GM19463 (cell line): ENCODE data around the gene GPR183.

Experiments
- ATAC-seq: cut with Tn5 transposase; IDR thresholded peaks from one replicate; pipeline ENCODE4 v1.9.1; 2021; ENCODE audit warnings: mild to moderate bottlenecking, moderate library complexity; ENCODE audit not compliant: unreplicated experiment

GPR183 gene

GRCh38 chr13:99272481-99272880 lies 34.7 kb downstream of the GPR183 start:
- no peak for ATAC-seq

DNA sequence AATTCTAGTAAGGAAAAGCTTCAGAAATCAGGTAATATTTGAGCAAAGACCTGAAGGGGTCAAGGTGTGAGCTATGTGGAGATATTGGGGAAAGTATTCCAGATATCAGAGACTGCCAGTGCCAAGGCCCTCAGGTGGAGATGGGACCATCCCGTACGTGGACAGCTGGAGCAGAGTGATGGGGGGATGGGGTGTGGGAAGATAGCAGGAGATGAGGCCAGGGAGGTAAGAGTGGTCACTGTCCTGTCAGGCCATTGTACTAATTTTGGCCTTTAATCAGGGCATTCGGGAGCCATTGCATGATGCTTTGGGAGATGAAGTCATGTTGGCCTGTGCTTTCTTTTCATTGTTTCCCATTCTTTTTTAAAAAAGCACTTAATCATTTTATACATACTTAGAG lies 36.0 kb downstream of the GPR183 start:
- no peak for ATAC-seq

DNA sequence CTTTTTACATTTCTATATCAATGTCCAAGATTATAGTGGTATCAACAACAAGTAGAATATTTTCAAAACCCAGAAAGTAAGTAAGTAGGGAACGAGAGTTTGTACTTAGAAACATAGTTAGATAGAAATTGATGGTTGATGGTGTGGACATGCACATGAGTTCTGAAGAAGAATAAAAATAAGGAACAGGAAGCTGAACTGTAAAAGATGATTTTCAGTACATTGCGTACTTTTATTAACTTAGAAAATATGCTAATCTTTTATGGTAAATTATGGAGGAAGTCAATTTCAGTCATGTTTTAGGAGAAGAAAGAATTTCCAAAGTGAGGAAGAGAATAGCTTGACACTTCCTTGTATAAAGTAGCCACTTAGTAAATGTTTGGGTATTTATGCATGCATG lies 36.7 kb downstream of the GPR183 start:
- ATAC-seq, result no peak

DNA sequence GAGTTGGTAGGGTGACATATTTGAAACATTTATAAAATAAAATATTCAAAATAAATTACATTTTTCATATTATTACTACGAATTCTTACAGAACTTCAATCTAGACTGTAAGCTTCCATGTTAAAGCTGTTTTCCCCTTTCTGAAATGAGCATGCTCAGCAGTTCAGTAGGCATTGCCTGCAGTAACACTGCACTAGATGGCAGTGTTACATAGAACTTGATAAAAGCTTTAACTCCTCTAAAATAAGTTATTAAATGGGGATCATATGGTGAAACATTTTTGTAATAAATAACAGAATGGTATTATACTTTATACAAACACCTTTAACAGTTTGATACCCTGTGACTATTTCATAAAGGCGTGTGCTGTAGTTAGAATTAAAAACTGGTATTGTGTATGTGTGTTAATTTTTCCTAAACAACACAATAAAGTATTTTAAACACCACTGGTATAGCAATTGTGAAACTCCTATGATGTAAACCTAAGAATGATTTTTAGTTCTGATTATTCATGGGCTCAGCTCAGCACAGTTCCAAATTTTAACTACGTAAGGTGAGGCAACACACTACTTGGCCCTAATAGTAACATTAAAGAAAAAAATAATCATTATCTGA lies 37.5 kb downstream of the GPR183 start:
- ATAC-seq, result peak; percentile 80

DNA sequence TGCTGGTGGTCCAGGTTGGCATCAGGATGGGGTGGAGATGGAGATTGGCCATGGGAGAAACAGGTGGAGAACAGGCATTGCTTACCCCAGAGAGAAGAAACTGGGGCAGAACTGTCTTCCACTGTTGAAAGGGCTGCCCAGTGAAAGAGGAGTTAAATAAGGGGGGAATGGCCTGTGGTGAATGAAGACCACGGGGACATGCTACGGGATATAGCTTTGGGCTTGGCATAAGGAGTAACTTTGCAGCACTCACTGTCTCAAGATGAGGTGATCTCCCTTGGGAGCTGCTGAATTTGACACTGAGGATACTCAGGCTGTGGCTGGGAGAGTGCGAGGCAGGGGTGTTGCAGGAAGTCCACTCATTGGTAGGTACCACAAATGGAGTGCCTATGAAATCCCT lies 38.4 kb downstream of the GPR183 start:
- ATAC-seq, result no peak

DNA sequence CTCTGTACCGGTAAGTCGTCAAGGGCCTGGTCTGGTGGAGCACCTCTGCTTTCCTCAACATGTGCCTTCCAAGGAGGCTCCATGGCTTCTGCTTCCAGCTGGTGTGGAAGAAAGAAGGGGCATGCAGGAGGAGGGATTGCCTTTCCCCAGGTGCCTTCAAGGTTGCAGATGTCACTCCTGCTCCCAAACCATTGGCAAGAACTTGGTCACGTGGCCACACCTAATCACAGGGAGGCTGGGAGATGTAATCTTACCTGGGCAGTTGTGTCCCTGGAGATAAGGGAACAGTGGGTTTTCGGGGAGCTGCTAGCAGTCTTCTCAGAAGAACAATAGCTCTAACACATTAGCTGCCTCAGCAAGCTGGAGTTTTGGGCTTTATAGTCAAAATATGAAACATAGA lies 39.3 kb downstream of the GPR183 start:
- no peak for ATAC-seq

DNA sequence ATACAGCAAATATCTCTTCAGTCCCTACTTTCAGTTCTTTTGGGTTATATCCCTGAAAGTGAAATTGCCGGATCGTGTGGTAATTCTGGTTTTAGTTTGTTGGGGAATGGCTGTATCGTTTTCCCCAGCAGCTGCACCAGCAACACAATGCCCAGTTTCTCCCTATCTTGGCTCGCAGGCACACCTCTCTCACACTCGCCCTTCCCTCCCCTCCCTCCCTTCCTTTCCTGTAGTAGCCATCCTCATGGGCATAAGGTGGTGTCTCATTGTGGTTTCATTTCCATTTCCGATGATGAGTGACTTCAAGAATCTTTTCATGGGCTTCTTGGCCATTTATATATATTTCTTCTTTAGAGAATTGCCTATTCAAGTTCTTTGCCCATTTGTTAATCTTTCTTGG lies 40.4 kb downstream of the GPR183 start:
- ATAC-seq, result no peak

DNA sequence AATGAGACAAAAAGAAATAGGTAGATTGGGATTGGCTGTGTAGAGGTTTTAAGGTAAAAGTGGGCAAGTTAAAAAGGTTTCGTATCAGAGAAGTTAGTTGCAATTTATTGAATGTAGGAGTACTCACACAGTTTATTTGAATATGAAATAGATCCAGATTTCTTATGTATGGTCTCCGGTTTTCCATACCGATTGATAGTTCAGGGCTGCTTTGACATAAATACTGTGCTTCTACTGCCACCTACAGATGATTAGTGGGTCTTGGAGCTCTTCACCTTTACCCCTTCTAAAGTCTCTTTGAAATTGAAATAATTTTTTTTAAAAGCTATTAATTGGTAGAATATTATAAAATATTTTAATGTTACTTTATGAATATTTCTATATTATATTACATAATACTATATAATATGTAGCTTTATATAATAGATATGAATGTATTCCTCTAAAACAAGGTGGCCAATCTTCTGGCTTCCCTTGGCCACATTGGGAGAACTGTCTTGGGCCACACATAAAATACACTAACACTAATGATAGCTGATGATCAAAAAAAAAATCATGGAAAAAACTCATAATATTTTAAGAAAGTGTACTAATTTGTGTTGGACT lies 41.3 kb downstream of the GPR183 start:
- no peak for ATAC-seq

DNA sequence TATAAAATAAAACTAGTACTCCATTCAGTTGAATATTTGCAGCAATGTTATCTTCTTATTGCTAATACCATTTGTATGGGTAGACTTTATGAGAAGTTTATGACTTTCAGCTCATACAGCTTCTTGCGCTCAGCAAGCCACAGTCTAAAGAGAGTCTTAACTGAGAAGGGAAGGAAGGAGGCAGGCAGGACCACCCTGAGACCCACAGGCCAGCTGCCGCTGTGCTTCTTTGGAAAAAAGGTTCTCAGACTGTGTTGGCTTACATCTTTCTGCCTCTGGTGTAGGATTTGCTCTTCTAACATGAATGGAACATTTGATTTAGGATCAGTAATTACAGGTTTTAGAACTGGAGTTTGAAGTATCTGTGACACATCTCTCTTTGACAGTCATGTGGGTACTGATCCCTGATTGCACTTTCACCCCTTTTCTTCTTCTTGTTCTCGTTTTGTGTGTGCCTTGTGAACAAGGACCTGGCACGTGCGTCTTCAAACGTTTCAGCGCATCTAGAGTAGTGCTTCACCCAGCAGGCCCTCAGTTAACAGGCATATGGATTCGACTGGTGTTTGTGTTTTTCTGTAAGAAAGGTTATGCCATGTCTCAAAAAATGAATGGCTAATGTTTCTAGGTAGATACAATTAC lies 41.9 kb downstream of the GPR183 start:
- ATAC-seq, result no peak

GRCh38 chr13:99264051-99264450 lies 43.1 kb downstream of the GPR183 start:
- no peak for ATAC-seq

- ATAC-seq, result no peak
Measured at GRCh38 chr13:99263126-99263785, 43.9 kb downstream of the GPR183 start.

DNA sequence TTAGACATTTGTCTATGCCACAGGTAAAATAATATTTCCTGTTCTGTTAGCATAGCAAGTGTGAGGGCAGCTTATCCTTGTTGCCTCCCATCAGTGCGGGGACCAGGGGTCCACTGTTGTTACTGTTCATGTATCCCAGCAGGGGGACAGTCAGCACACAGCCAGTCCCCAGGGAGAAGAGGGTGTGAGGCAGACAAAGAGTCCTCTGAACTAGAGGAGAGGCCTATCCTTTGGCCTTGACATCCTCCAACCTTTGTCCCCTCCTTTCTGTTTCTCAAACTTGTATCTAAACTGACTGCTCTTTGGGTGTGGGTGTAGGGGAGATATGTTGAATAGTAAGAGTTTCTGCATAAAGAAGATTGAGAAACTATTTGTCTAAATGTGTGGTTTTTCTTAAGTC lies 46.1 kb downstream of the GPR183 start:
- no peak for ATAC-seq

DNA sequence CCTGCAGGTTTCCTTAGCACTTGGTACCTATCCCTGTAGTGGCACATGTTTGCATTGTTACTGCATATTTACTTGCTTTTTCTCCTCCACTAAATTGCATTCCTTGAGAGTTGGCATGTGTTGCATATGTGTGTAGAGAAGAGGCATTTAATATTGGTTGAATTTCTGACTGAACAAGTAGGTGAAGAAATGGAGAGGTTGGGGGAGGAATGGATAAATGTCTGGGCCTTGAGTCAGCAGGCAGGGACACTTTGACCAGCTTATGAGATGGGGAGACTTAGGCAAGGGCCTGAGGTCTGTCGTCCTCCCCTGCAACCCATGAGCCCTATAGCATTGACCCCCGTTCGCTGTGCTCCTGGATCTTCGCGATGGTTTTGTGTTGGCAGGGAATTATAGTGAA lies 47.0 kb downstream of the GPR183 start:
- no peak for ATAC-seq

GRCh38 chr13:99258946-99259345 lies 48.3 kb downstream of the GPR183 start:
- peak; percentile 63 for ATAC-seq

- peak; percentile 87 for ATAC-seq
Measured at GRCh38 chr13:99258210-99258860, 48.9 kb downstream of the GPR183 start, which contains the start of gene GPR18. Gene GPR18, minus strand, starts transcription at chr13:99258379. Its CDS starts 2,507 bp downstream, at chr13:99255872.

DNA sequence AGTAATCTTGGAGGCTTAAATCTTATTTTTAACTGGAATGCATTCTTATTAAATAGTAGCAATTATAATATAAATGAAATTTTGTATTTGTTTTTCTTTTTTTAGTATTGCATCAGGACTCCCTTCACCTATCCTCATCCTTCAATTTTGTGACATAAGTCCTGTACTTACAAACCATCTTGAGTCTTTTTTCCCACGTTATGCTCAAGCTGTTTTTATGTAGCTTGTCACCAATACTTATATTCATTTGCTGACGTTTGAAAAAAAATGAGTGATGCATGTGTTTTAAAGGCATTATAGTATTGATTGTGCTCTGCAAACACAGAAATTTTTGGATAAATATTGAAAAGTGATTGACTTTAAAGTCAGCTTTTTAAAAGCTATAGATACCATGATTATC lies 49.9 kb downstream of the GPR183 start:
- ATAC-seq, result no peak

- no peak for ATAC-seq
Measured at GRCh38 chr13:99256709-99257108, 50.5 kb downstream of the GPR183 start.

GRCh38 chr13:99256283-99256682 lies 50.9 kb downstream of the GPR183 start:
- no peak for ATAC-seq

DNA sequence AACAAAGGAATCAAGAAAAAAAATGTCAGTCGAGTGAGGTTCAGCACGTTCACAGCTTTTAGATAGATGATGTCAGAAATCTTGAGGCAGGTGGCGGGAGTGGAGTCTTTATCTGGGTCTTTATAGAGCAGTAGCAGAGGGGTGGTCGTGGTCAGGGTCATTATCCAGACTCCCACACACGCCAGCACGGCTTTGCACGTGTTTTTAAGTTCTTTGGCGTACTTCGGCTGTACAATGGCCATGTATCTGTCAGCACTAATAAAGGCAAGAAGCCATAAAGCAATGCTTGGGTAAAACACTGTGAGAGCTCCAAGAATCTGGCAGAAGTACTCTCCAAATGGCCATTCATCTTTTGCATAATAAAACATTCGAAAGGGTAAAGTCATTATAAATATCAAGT lies 51.9 kb downstream of the GPR183 start:
- no peak for ATAC-seq

DNA sequence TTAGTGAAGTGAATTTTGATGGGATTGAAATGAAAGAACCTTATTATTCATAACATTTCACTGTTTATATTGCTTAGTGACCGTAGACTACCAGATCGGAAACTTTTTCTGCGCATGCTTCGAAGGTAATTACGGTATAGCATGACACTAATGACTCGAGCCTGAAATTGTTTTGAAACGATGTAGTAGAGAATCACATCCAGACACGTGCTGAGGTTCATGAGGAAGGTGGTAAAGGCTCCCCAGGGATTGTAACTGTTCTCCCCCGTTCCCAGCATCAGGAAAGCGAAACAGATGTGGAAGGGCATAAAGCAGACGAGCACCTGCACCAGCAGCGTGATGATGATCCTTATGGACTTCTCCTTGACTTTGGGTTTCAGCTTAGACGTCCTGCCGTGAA lies 52.4 kb downstream of the GPR183 start:
- ATAC-seq, result no peak

DNA sequence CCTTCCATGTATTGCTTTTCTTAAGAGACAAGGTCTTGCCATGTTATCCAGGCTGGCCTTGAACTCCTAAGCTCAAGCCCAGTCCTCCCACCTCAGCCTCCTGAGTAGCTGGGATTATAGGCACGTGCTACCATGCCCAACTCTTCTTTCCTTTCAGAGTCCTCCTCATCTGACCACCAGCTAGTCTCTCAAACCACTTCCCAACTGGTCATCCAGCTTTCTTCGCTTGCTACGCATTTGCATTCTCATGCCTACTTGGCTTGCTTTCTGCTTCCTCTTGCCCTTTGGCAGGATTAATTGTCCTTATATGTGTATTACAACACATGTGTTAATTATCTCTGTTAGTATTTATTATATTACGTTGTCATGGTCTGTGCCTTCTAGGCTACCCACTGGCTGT lies 55.3 kb downstream of the GPR183 start:
- ATAC-seq, result no peak
